ACHN (cell line): ENCODE data around the gene ERGIC3.

Source experiments
- DNase-seq: peaks from one replicate; pipeline ENCODE4 v3.0.0-alpha.2; 2015
- in situ Hi-C: cut with HindIII; loops from 2 replicates; pipeline ENCODE4 v1.10.0; 2017; ENCODE audit warnings: low sequenced_read_pairs, low pct_ligation_motif_present, low pct_unique_long_range_greater_than_20kb

The ERGIC3 gene

GRCh38 chr20:35603695-35604448 lies 62.0 kb downstream of the ERGIC3 start:
- DNase-seq: peak; percentile 79
- in situ Hi-C loops: no loop called here

GRCh38 chr20:35604449-35604747 lies 62.5 kb downstream of the ERGIC3 start:
- in situ Hi-C loops: no loop called here
- DNase-seq: no peak

GRCh38 chr20:35606127-35606526 lies 64.2 kb downstream of the ERGIC3 start:
- in situ Hi-C loops: no loop called here
- no peak for DNase-seq
